Lower leg skin (tissue), 3 donors: ENCODE measurements around the gene PPP6R3.

Experiments
- CTCF ChIP-seq, 3 donors: fragments of 450-650 bp; IDR thresholded peaks; one replicate each; pipeline ENCODE4 v1.5.1; 2016; ENCODE audit warnings: antibody characterized with exemption in 3 of 3, mild to moderate bottlenecking in 3 of 3, moderate library complexity in 2 of 3
- POLR2A ChIP-seq, 2 donors: fragments of 450-650 bp; IDR thresholded peaks; one replicate each; pipeline ENCODE4 v1.6.1; 2016 to 2017; ENCODE audit warnings: antibody characterized with exemption in 2 of 2, mild to moderate bottlenecking in 1 of 2, moderate library complexity in 1 of 2

- TF ChIP-seq CTCF (IDR thresholded peaks at IDR 0.05), result no peak
- no peak for TF ChIP-seq POLR2A (IDR thresholded peaks at IDR 0.05)
Measured at GRCh38 chr11:68459886-68460740, 439 bp upstream of the PPP6R3 start.
